Renal pelvis (tissue), 4 donors: ENCODE results near the gene AGAP1. TPM values are rescaled to one million over a fixed set of nuclear protein-coding genes. Genes with fewer than 3 reads are reported as not detected.
"Not testable (repeated sequence)": the region's sequence is repeated elsewhere in the genome, so short reads cannot be mapped to it uniquely, and the experiment has no call there.

ENCODE experiments used
- DNase-seq: peaks from one replicate; pipeline ENCODE4 v3.0.0-alpha.2; 2013
- polyA plus RNA-seq, 3 donors: library from polyadenylated mRNA; unstranded; fragments of 120-200 nt; gene quantifications; one replicate each; pipeline ENCODE4 v1.2.1, GENCODE V29; 2013; ENCODE audit not compliant: insufficient read length in 3 of 3

AGAP1 gene
- polyA plus RNA-seq, 3 donors, result 20.5 to 23.8 (median 21.0) TPM

- DNase-seq, result no peak
These were observed 595.6 kb downstream of the AGAP1 start for GRCh38 chr2:236089271-236090026.

GRCh38 chr2:236090027-236090382 is 596.2 kb downstream of the AGAP1 start:
- no peak for DNase-seq

GRCh38 chr2:236090826-236091225 is 597.0 kb downstream of the AGAP1 start:
- DNase-seq, result not testable (repeated sequence)

- no peak for DNase-seq
These were observed 598.9 kb downstream of the AGAP1 start for GRCh38 chr2:236092714-236093113.

- DNase-seq, result no peak
These were observed 599.3 kb downstream of the AGAP1 start for GRCh38 chr2:236093134-236093533.

GRCh38 chr2:236095504-236095903 is 601.7 kb downstream of the AGAP1 start:
- no peak for DNase-seq

- DNase-seq, result no peak
These were observed 607.6 kb downstream of the AGAP1 start for GRCh38 chr2:236101311-236101950.

- no peak for DNase-seq
These were observed 609.1 kb downstream of the AGAP1 start for GRCh38 chr2:236102971-236103370.

- DNase-seq, result no peak
These were observed 610.1 kb downstream of the AGAP1 start for GRCh38 chr2:236103981-236104380.

GRCh38 chr2:236105955-236106607 is 612.2 kb downstream of the AGAP1 start:
- no peak for DNase-seq

- no peak for DNase-seq
These were observed 612.9 kb downstream of the AGAP1 start for GRCh38 chr2:236106761-236107160.

GRCh38 chr2:236107536-236107935 is 613.7 kb downstream of the AGAP1 start:
- DNase-seq, result no peak

GRCh38 chr2:236107942-236108625 is 614.2 kb downstream of the AGAP1 start:
- DNase-seq, result no peak

- DNase-seq, result no peak
These were observed 615.2 kb downstream of the AGAP1 start for GRCh38 chr2:236109061-236109460.

- no peak for DNase-seq
These were observed 615.6 kb downstream of the AGAP1 start for GRCh38 chr2:236109473-236109872.

- DNase-seq, result no peak
These were observed 618.6 kb downstream of the AGAP1 start for GRCh38 chr2:236112466-236112865.

- DNase-seq, result no peak
These were observed 619.6 kb downstream of the AGAP1 start for GRCh38 chr2:236113425-236113824.

- DNase-seq, result no peak
These were observed 620.1 kb downstream of the AGAP1 start for GRCh38 chr2:236113948-236114347.

GRCh38 chr2:236114959-236115358 is 621.1 kb downstream of the AGAP1 start:
- no peak for DNase-seq

GRCh38 chr2:236117401-236117800 is 623.6 kb downstream of the AGAP1 start:
- DNase-seq, result no peak

GRCh38 chr2:236117861-236118269 is 624.0 kb downstream of the AGAP1 start:
- DNase-seq, result peak; percentile 39

GRCh38 chr2:236119003-236119402 is 625.2 kb downstream of the AGAP1 start:
- no peak for DNase-seq

GRCh38 chr2:236119476-236119875 is 625.6 kb downstream of the AGAP1 start:
- DNase-seq, result no peak
